HepG2 (cell line): ENCODE measurements around the gene TPBGL. TPM values are rescaled to one million over a fixed set of nuclear protein-coding genes. Genes with fewer than 3 reads are reported as not detected.

Experiments
- ATAC-seq: fragments of 200-7000 bp; cut with Tn5 transposase; 3 replicates; pipeline ENCODE4 v1.9.1; 2020; ENCODE audit warnings: mild to moderate bottlenecking, moderate library complexity
- BruUV-seq: library from RNA; stranded (reverse); fragments of 400-500 nt; replicated peaks from 2 replicates; lab custom pipeline; 2021; lab: Mats Ljungman, UMichigan
- CTCF ChIA-PET: fragments of 300-600 bp; formaldehyde crosslinking; extraction: SDS; loops from one replicate; lab custom pipeline; 2021; ENCODE audit warnings: low total read pairs, inconsistent platforms, low intra/inter-chr PET ratio; lab: Yijun Ruan, JAX
- POLR2A ChIA-PET: fragments of 350-600 bp; sonication (Branson Sonifier 250); formaldehyde crosslinking; loops from one replicate; lab custom pipeline; 2020; ENCODE audit warnings: antibody characterized with exemption, inconsistent platforms; lab: Yijun Ruan, JAX
- DNase-seq: peaks from one replicate; pipeline ENCODE4 v3.0.0-alpha.2; 2015; ENCODE audit warnings: low spot score
- FAIRE-seq: peaks from 3 replicates; lab custom pipeline; 2011; peaks lifted over from hg19 to GRCh38; lab: Jason Lieb, UNC
- H2AFZ ChIP-seq: one replicate; pipeline ENCODE4 v1.6.1; 2011; ENCODE audit warnings: low read length, inconsistent platforms
- H3K27ac ChIP-seq: fragments of 300-600 bp; 3 replicates; pipeline ENCODE4 v1.8.0; 2011; ENCODE audit warnings: mixed run types, mild to moderate bottlenecking, mixed read lengths, low read length, inconsistent platforms; ENCODE audit not compliant: insufficient read depth; ENCODE audit errors: extremely low read length
- H3K27me3 ChIP-seq, 2 experiments: fragments of 200-600 bp in 1 of 2; 2 replicates in 1 of 2; 3 replicates in 1 of 2; pipeline versions ENCODE4 v1.6.0 to v1.8.0; 2011; ENCODE audit warnings: low read length in 2 of 2, mild to moderate bottlenecking in 2 of 2, moderate library complexity in 2 of 2, inconsistent platforms in 1 of 2; ENCODE audit not compliant: insufficient read depth in 2 of 2, control insufficient read depth in 1 of 2
- H3K36me3 ChIP-seq, 2 experiments: fragments of 200-600 bp in 1 of 2; replicated peaks in 1 of 2; 2 replicates in 1 of 2; 3 replicates in 1 of 2; pipeline versions ENCODE4 v1.5.1 to v1.8.0; 2011; ENCODE audit warnings: low read length in 2 of 2, inconsistent platforms in 1 of 2; ENCODE audit not compliant: insufficient read depth in 2 of 2, control insufficient read depth in 1 of 2
- H3K4me1 ChIP-seq: 2 replicates; pipeline ENCODE4 v1.5.1; 2012; ENCODE audit warnings: low read length, inconsistent platforms; ENCODE audit not compliant: insufficient read depth
- H3K4me2 ChIP-seq: 2 replicates; pipeline ENCODE4 v1.6.0; 2011; ENCODE audit warnings: low read depth, low read length, inconsistent platforms
- H3K4me3 ChIP-seq, 3 experiments: fragments of 200-600 bp in 1 of 3; sonication (generic), shearing (Covaris generic) in 1 of 3; replicated peaks in 1 of 3; 2 replicates each; pipeline ENCODE4 v1.5.1; 2011 to 2016; ENCODE audit warnings: low read length in 3 of 3, inconsistent platforms in 2 of 3, low read depth in 2 of 3, mild to moderate bottlenecking in 2 of 3, control low read depth in 1 of 3, mixed read lengths in 1 of 3; ENCODE audit not compliant: insufficient read depth in 1 of 3
- H3K79me2 ChIP-seq: one replicate; pipeline ENCODE4 v1.6.1; 2011; ENCODE audit warnings: low read length, inconsistent platforms; ENCODE audit not compliant: insufficient read depth
- H3K9ac ChIP-seq: 2 replicates; pipeline ENCODE4 v1.6.0; 2011; ENCODE audit warnings: mild to moderate bottlenecking, low read depth, low read length, inconsistent platforms; ENCODE audit not compliant: insufficient read depth
- H3K9me3 ChIP-seq: 2 replicates; pipeline ENCODE4 v1.5.1; 2012; ENCODE audit warnings: mild to moderate bottlenecking, low read length
- H4K20me1 ChIP-seq: 2 replicates; pipeline ENCODE4 v1.6.0; 2011; ENCODE audit warnings: inconsistent platforms, mild to moderate bottlenecking, low read length, moderate library complexity; ENCODE audit not compliant: insufficient read depth
- TEF ChIP-seq: sonication (generic); formaldehyde crosslinking; IDR thresholded peaks from 2 replicates; pipeline ENCODE4 v1.5.0; 2020; ENCODE audit warnings: missing genetic modification reagents
- ZNF710 ChIP-seq: sonication (generic); formaldehyde crosslinking; IDR thresholded peaks from 2 replicates; pipeline ENCODE4 v1.5.0; 2020; ENCODE audit warnings: mild to moderate bottlenecking, missing genetic modification reagents, borderline replicate concordance
- ZSCAN25 ChIP-seq: sonication (generic); formaldehyde crosslinking; IDR thresholded peaks from 2 replicates; pipeline ENCODE4 v1.8.0; 2022; ENCODE audit warnings: mild to moderate bottlenecking, missing genetic modification reagents
- WGBS: methylation state at CpG from one replicate; pipeline ENCODE4 v1.1.6; 2017; ENCODE audit warnings: low lambda C conversion rate; 5-methylcytosine and 5-hydroxymethylcytosine counted together
- in situ Hi-C: cut with HindIII; loops from 2 replicates; pipeline ENCODE4 v1.10.0; 2017; ENCODE audit warnings: low pct_unique_long_range_greater_than_20kb; ENCODE audit not compliant: extremely low pct_ligation_motif_present
- intact Hi-C: fragments of 100-400 bp; cut with micrococcal nuclease; formaldehyde crosslinking; loops from one replicate; pipeline ENCODE4 v1.10.0; 2022; ENCODE audit not compliant: unreplicated experiment
- polyA plus RNA-seq, 8 experiments: library from polyadenylated mRNA; depleted of rRNA in 3 of 8; stranded (reverse) in 7 of 8; unstranded in 1 of 8; fragments of >200 nt; fragmentation: Illumina TruSeq in 4 of 8; extraction: Trizol in 4 of 8; gene quantifications; 2 replicates each; pipeline versions ENCODE4 v1.2.1 to v1.2.3, GENCODE V29; 2011 to 2016; ENCODE audit warnings: low read depth in 4 of 8, missing spikeins in 1 of 8, mixed read lengths in 1 of 8; ENCODE audit not compliant: insufficient read depth in 1 of 8
- total RNA-seq, 5 experiments: library from RNA; depleted of rRNA; stranded (reverse); fragments of >200 nt; fragmentation: Illumina TruSeq; extraction: Trizol; gene quantifications; 2 replicates each; pipeline ENCODE4 v1.2.3, GENCODE V29; 2016; ENCODE audit warnings: low read depth in 1 of 5

The TPBGL gene
- total and polyA plus RNA-seq, 2 of the 13 experiments (the other 11 are each of a cell fraction or from before 2014, with no cell fraction given): not detected

- CTCF ChIA-PET: no interaction called here
- FAIRE-seq: no peak
- POLR2A ChIA-PET: no interaction called here
Observed at GRCh38 chr11:75237050-75237449, 3.5 kb upstream of the TPBGL start.

DNA sequence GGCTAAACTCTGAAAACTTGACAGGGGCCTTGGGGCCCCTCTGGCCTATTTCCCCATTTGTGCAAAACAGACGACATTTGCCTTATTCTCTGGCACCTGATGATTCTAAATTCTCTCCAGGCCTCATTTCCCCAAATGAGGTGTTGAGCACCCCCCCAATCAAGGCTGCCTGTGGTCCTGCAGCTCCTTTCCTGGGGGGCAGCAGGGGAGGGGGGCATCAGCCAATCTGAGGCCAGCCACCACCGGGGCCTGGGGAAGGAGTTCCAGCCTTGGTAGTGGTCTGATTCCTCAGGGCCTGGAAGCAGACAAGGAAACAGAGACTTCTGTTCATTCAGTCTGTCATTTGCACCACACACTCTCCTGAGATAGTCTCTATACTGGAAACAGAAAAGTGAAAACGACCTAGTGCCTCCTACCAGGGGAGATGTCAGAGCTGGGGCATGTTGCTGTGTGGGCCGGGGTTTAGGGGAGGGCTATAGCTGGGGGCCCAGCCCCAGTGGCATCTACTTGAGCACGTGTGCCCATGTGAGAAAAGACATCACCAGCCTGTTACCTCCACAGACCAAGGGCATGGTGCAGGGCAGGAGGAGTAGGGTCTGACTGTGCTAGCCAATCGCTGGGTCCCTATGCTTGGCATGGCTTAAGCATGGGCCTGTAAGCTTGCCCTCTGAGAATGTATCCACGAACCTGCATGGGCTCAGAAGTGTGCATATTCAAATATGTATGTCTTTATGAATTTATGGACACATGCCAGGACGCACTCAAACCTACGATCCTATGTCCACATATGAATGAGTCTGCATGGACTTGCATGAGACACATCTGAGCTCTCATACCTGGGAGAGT is 1.8 kb upstream of the TPBGL start:
- H3K27me3 ChIP-seq: peaks cover 13 to 41% of the 10 kb centered on the region in 2 experiments; a peak in 4 of 5 replicates
- in situ Hi-C loops (no loop called here), intact Hi-C loops (no loop called here)
- H3K4me1 ChIP-seq: peaks cover 15% of the 10 kb centered on the region; the same call in 1 of the 2 replicates
- H3K4me2 ChIP-seq: no peak overlapping the region
- no TSS peak for BruUV-seq
- DNase-seq: no peak
- ATAC-seq: no peak
- no peaks in the 10 kb centered on the region for H3K79me2 ChIP-seq
- 40% methylated on average over 9 of the region's 9 CpGs for WGBS
- CTCF ChIA-PET: no interaction called here
- TF ChIP-seq ZNF710 (CRISPR knock-in tag): no peak
- TF ChIP-seq ZSCAN25 (CRISPR knock-in tag): no peak
- no peak overlapping the region for H3K4me3 ChIP-seq
- no peak overlapping the region for H3K9ac ChIP-seq
- no peak overlapping the region for H3K27ac ChIP-seq
- no peak for FAIRE-seq
- 0 out of 2 replicates have a peak, but pooled peaks cover 2% of the 10 kb centered on the region for H4K20me1 ChIP-seq
- H3K36me3 ChIP-seq: no peaks in the 10 kb centered on the region
- no peak overlapping the region for H2AFZ ChIP-seq
- H3K9me3 ChIP-seq: no peaks in the 10 kb centered on the region
- POLR2A ChIA-PET: no interaction called here

More at GRCh38 chr11:75237050-75237449, 3.5 kb upstream of the TPBGL start:
- BruUV-seq: no TSS peak
- no peak overlapping the region for H3K4me2 ChIP-seq
- 0 out of 2 replicates have a peak, but pooled peaks cover under 1% of the 10 kb centered on the region for H4K20me1 ChIP-seq
- intact Hi-C loops: no loop called here
- no peak overlapping the region for H3K27ac ChIP-seq
- WGBS: 49% methylated on average over 2 of the region's 8 CpGs
- H3K79me2 ChIP-seq: no peaks in the 10 kb centered on the region
- H3K4me3 ChIP-seq: no peak overlapping the region
- no peak for TF ChIP-seq TEF (CRISPR knock-in tag)
- TF ChIP-seq, all 625 proteins: peak for 0
- no peak for DNase-seq
- no peak overlapping the region for H3K9ac ChIP-seq
- H3K4me1 ChIP-seq: peaks cover 10% of the 10 kb centered on the region; the same call in 1 of the 2 replicates
- H3K27me3 ChIP-seq: peaks cover 7 to 23% of the 10 kb centered on the region in 2 experiments; a peak in 3 of 5 replicates
- H2AFZ ChIP-seq: no peak overlapping the region
- in situ Hi-C loops: no loop called here
- no peak for ATAC-seq
- H3K36me3 ChIP-seq: no peaks in the 10 kb centered on the region
- no peaks in the 10 kb centered on the region for H3K9me3 ChIP-seq
